ENCODE data around the gene GP9.
"Not testable (repeated sequence)": the region's sequence is repeated elsewhere in the genome, so short reads cannot be mapped to it uniquely, and the experiment has no call there.

DNA sequence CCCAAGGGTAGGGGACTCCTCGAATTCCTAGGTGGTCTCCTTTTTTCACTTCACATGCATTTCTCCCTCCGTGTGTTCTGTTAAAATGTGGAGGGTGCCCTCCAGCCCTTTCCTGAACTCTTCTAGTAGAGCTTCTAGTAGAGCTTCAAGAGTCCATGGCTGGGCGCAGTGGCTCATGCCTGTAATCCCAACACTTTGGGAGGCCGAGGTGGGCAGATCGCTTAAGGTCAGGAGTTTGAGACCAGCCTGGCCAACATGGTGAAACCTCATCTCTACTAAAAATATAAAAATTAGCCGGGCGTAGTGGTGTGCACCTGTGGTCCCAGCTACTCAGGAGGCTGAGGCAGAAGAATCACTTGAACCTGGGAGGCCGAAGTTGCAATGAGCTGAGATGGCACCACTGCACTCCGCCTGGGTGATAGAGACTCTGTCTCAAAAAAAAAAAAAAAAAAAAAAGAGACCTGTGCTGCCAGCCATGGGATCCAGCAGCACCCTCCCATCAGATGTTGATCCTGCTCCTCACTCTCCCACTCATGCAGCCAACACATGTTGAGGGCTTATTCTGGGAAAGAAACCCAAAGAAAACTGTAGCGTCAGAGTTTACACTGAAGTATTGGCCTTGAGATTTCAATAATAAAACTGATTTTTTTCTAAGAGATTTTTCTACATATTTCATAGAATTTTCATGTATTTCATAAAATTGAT lies 50.6 kb downstream of the GP9 start:
- TF ChIP-seq POLR2A (IDR thresholded peaks at IDR 0.05; ENCODE audit: low read length); GATA1 (IDR thresholded peaks at IDR 0.05; ENCODE audit: low read depth, low read length): not testable (repeated sequence)
